Measurements from ENCODE around the gene HHAT.
A peak's percentile ranks its signal among the peaks of the same experiment; 100 is the strongest.

Gene HHAT

DNA sequence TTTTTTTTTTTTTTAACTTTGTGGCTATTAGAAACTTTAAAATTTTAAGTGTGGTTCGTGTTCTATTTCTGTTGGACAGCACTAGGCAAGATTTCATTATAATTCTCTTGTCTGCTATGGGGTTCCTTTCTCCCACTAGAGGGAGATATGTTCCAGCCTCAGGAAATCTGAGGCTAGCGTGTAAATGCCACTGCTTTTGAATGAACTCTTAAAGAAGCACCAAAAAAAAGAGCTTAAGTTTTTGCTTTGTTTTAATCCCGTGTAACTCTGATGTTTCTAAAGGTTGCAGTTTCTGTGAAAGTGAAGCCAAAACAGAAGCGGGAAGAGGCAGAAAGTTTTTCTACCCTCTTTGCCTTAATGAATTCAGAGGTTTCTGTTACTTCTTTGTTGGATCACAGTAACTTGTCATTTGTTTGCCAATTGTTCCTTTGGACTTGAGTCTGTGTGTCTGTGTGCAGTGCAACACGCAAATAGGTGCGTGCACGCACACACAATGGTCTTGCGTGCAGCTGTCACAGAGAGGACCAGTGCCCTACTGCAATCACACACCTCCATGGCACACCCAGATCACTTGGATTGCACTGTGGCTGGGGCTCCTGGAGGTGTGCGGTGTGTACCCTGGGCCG lies 32.3 kb downstream of the HHAT start:
- in situ Hi-C loops (cut with HindIII; ENCODE audit: low sequenced_read_pairs): no loop called here

DNA sequence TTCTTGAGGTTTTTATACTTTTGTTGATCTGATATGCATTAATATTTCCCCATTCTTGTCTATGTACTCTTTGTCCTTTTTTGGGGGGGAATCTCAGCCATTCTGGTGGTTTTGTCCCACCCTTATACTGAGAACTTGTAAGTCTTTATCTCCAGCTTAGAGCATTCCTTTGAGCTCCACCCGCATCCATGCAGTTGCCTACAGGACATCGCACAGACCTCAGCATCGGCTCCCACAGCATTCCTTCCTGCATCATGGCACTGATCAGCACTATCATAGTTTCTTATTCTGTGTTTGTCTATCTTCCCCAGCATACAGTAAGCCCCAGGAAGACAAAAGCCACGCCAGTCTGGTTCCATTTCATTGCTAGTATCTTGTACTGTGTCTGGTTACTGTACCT lies 33.0 kb downstream of the HHAT start:
- in situ Hi-C loops (cut with HindIII; ENCODE audit: low sequenced_read_pairs): no loop called here

More for the DNA sequence above, 32.3 kb downstream of the HHAT start:
- DNase-seq (ENCODE audit: low read depth, low spot score): peak; percentile 82
- H3K4me3 ChIP-seq (ENCODE audit: low read depth, low read length): no peak overlapping the region
- TF ChIP-seq, protein P1, sequence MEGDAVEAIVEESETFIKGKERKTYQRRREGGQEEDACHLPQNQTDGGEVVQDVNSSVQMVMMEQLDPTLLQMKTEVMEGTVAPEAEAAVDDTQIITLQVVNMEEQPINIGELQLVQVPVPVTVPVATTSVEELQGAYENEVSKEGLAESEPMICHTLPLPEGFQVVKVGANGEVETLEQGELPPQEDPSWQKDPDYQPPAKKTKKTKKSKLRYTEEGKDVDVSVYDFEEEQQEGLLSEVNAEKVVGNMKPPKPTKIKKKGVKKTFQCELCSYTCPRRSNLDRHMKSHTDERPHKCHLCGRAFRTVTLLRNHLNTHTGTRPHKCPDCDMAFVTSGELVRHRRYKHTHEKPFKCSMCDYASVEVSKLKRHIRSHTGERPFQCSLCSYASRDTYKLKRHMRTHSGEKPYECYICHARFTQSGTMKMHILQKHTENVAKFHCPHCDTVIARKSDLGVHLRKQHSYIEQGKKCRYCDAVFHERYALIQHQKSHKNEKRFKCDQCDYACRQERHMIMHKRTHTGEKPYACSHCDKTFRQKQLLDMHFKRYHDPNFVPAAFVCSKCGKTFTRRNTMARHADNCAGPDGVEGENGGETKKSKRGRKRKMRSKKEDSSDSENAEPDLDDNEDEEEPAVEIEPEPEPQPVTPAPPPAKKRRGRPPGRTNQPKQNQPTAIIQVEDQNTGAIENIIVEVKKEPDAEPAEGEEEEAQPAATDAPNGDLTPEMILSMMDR (IDR thresholded peaks at IDR 0.05; ENCODE audit: low read depth, low read length): peak; percentile 78

DNA sequence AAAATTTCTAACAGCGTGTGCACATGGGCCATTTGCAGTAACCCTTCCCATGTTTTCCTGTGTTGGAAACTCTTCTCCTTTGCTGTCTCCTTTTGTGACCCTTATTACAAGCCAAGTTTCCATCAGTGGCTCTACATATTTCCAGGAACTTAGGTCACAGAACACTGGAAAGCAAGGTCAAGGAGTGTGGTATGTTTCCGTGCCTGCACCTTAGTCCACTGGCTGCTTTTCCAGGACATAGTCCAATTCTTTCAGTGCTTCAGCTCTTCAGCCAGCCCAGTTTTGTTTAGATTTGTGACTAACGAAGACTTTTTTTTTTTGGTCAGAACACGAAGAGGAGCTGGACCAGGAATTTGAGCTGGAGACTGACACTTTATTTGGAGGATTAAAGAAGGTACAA lies 33.8 kb downstream of the HHAT start:
- H3K4me3 ChIP-seq (ENCODE audit: low read depth, low read length): no peak overlapping the region
- in situ Hi-C loops (cut with HindIII; ENCODE audit: low sequenced_read_pairs): no loop called here
- peak; percentile 48 for DNase-seq (ENCODE audit: low read depth, low spot score)
- TF ChIP-seq, protein P1 (IDR thresholded peaks at IDR 0.05; ENCODE audit: low read depth, low read length): no peak

More for the DNA sequence above, 33.0 kb downstream of the HHAT start:
- TF ChIP-seq, protein P1 (IDR thresholded peaks at IDR 0.05; ENCODE audit: low read depth, low read length): no peak
- no peak overlapping the region for H3K4me3 ChIP-seq (ENCODE audit: low read depth, low read length)
- no peak for DNase-seq (ENCODE audit: low read depth, low spot score)

DNA sequence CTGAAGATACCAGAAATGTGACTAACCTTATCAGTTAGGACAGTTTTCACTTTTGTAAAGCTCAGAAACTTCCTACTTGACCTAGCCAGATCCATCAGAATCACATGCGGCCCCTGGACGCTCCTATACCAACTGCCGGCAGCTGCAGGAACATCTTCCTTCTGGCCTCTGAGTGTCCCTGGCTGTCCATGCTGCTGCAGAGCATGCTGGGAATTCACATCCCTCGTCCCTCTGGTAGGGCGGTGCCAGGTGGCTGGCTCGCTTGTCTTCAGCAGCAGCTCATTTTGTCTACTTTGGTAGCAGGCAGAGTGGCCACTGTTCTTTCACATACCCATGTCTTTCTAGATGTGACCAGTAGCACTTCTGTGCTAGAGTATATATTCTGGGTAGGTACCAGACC lies 34.4 kb downstream of the HHAT start:
- TF ChIP-seq, protein P1 (IDR thresholded peaks at IDR 0.05; ENCODE audit: low read depth, low read length): no peak
- in situ Hi-C loops (cut with HindIII; ENCODE audit: low sequenced_read_pairs): no loop called here
- no peak overlapping the region for H3K4me3 ChIP-seq (ENCODE audit: low read depth, low read length)
- DNase-seq (ENCODE audit: low read depth, low spot score): no peak

DNA sequence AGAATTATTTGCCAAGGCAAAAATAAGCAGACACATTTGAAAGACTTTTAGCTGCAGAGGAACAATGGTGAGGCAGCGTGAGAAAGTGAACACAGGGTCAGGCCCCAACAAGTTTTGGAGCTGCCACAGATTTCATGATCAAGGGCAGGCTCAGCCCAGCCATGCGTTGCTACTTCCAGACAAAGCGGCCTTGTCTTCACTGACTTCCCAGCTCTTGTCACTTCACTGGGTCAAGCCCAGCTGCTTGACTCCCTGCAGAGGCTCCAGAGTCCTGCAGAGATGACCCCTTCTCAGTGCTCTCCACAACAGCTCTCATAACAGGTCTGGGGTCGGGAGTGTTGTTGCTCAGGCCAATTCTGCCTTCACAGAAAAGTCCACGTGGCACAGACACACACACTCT lies 35.8 kb downstream of the HHAT start:
- in situ Hi-C loops (cut with HindIII; ENCODE audit: low sequenced_read_pairs): no loop called here
- TF ChIP-seq, protein P1 (IDR thresholded peaks at IDR 0.05; ENCODE audit: low read depth, low read length): no peak
- no peak for DNase-seq (ENCODE audit: low read depth, low spot score)
- no peak overlapping the region for H3K4me3 ChIP-seq (ENCODE audit: low read depth, low read length)

DNA sequence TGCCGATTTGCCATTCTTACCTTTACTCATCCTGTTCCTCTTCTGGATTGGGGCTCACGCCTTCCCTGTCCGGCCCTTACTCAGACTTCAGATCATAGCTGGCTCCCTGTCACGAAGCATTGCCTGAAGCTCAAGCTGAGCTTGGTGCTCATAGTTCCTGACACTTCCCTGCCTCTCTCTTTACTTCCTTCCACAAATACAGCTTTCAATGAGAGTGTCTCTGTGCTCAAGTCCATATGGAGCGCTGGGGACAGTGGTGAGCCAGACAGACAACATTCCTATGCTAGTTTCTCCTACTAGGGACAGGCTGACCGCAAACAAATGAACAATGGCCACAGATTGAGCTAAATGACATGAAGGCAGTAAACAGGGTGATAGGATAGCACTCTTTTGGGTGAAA lies 38.1 kb downstream of the HHAT start:
- TF ChIP-seq, protein P1 (IDR thresholded peaks at IDR 0.05; ENCODE audit: low read depth, low read length): no peak
- in situ Hi-C loops (cut with HindIII; ENCODE audit: low sequenced_read_pairs): no loop called here
- no peak for DNase-seq (ENCODE audit: low read depth, low spot score)
- H3K4me3 ChIP-seq (ENCODE audit: low read depth, low read length): no peak overlapping the region
